AG08395 (cell line): ENCODE measurements around the gene KLF16.

Source experiments
- DNase-seq: peaks from one replicate; pipeline ENCODE4 v3.0.0; 2012; ENCODE audit warnings: mixed read lengths, low spot score

Gene KLF16

GRCh38 chr19:1867349-1867724, 4.0 kb upstream of the KLF16 start:
- DNase-seq, result no peak

- no peak for DNase-seq
Observed at GRCh38 chr19:1866693-1867348, 3.4 kb upstream of the KLF16 start.

- no peak for DNase-seq
Observed at GRCh38 chr19:1865172-1866010, 2.0 kb upstream of the KLF16 start.

GRCh38 chr19:1864480-1865171, 1.2 kb upstream of the KLF16 start:
- peak; percentile 75 for DNase-seq

GRCh38 chr19:1863638-1864479, 480 bp upstream of the KLF16 start:
- peak; percentile 96 for DNase-seq

- peak; percentile 57 for DNase-seq
Observed at GRCh38 chr19:1862424-1863327, 703 bp downstream of the KLF16 start.

- no peak for DNase-seq
Observed at GRCh38 chr19:1862068-1862423, 1.3 kb downstream of the KLF16 start.

GRCh38 chr19:1861599-1862031, 1.8 kb downstream of the KLF16 start:
- DNase-seq, result no peak

GRCh38 chr19:1860821-1861598, 2.4 kb downstream of the KLF16 start:
- no peak for DNase-seq

- peak; percentile 68 for DNase-seq
Observed at GRCh38 chr19:1860042-1860775, 3.2 kb downstream of the KLF16 start.

- no peak for DNase-seq
Observed at GRCh38 chr19:1859331-1859781, 4.0 kb downstream of the KLF16 start.

GRCh38 chr19:1858412-1859081, 4.8 kb downstream of the KLF16 start:
- no peak for DNase-seq

GRCh38 chr19:1857648-1858326, 5.6 kb downstream of the KLF16 start:
- no peak for DNase-seq

GRCh38 chr19:1856698-1857603, 6.4 kb downstream of the KLF16 start:
- DNase-seq, result peak; percentile 84

GRCh38 chr19:1856345-1856697, 7.1 kb downstream of the KLF16 start:
- DNase-seq, result no peak

- DNase-seq, result no peak
Observed at GRCh38 chr19:1855828-1856255, 7.5 kb downstream of the KLF16 start.
